Transverse colon (tissue), 4 donors: ENCODE data around the gene DLX1. TPM values are rescaled to one million over a fixed set of nuclear protein-coding genes. Genes with fewer than 3 reads are reported as not detected.

Experiments used
- DNase-seq: peaks from one replicate; pipeline ENCODE4 v3.0.0-alpha.2; 2019
- H3K27ac ChIP-seq, 4 donors: fragments of 200-600 bp; sonication (generic); 2 replicates each; pipeline ENCODE4 v1.5.1; 2016 to 2018; ENCODE audit warnings: inconsistent platforms in 4 of 4
- H3K27me3 ChIP-seq: fragments of 200-600 bp; sonication (generic); 2 replicates; pipeline ENCODE4 v1.5.1; 2017; ENCODE audit warnings: inconsistent platforms
- H3K36me3 ChIP-seq, 4 donors: fragments of 200-600 bp; sonication (generic); 2 replicates each; pipeline ENCODE4 v1.5.1; 2017 to 2019; ENCODE audit warnings: inconsistent platforms in 4 of 4
- H3K4me1 ChIP-seq, 4 donors: fragments of 200-600 bp; sonication (generic); 2 replicates each; pipeline ENCODE4 v1.5.1; 2017 to 2020; ENCODE audit warnings: inconsistent platforms in 4 of 4
- H3K4me3 ChIP-seq, 4 donors: fragments of 200-600 bp; sonication (generic); 1 replicate in 1 of 4; 2 replicates in 3 of 4; pipeline versions ENCODE4 v1.5.1 to v1.6.1; 2017 to 2019; ENCODE audit warnings: inconsistent platforms in 4 of 4
- H3K9me3 ChIP-seq, 2 donors: fragments of 200-600 bp; sonication (generic); 2 replicates each; pipeline ENCODE4 v1.5.1; 2017 to 2019; ENCODE audit warnings: inconsistent platforms in 2 of 2
- CTCF ChIP-seq, 5 experiments: fragments of 200-600 bp in 3 of 5; fragments of 450-650 bp in 2 of 5; sonication (generic) in 3 of 5; IDR thresholded peaks; 1 replicate in 2 of 5; 2 replicates in 3 of 5; pipeline ENCODE4 v1.5.1; 2016 to 2017; ENCODE audit warnings: antibody characterized with exemption in 5 of 5, inconsistent platforms in 3 of 5, mild to moderate bottlenecking in 2 of 5, moderate library complexity in 1 of 5
- EP300 ChIP-seq: sonication (generic); formaldehyde crosslinking; IDR thresholded peaks from one replicate; pipeline ENCODE4 v1.6.1; 2017; ENCODE audit warnings: antibody characterized with exemption, low read depth
- POLR2A ChIP-seq: fragments of 450-650 bp; IDR thresholded peaks from one replicate; pipeline ENCODE4 v1.6.1; 2016; ENCODE audit warnings: antibody characterized with exemption, mild to moderate bottlenecking, moderate library complexity
- POLR2AphosphoS5 ChIP-seq, 3 donors: sonication (generic); formaldehyde crosslinking; IDR thresholded peaks; one replicate each; pipeline ENCODE4 v1.6.1; 2016; ENCODE audit warnings: antibody characterized with exemption in 3 of 3
- WGBS, 2 donors: methylation state at CpG; one replicate each; pipeline ENCODE4 v1.1.5; 2018; ENCODE audit warnings: low coverage in 1 of 2; 5-methylcytosine and 5-hydroxymethylcytosine counted together
- in situ Hi-C, 4 donors: fragments of 200-750 bp; cut with MboI; loops; one replicate each; pipeline versions ENCODE4 v1.15.0 to v1.15.1; 2017; ENCODE audit warnings: low sequenced_read_pairs in 3 of 4, low pct_ligation_motif_present in 1 of 4, low pct_unique_long_range_greater_than_20kb in 1 of 4
- intact Hi-C: fragments of 100-400 bp; cut with DNase I; formaldehyde crosslinking; loops from one replicate; pipeline ENCODE4 v1.15.1; 2023; ENCODE audit warnings: low total_unique reads
- total RNA-seq, 4 donors: library from RNA; depleted of rRNA; stranded (reverse); fragments of >200 nt; gene quantifications; one replicate each; pipeline ENCODE4 v1.1.0, GENCODE V29; 2016

DLX1 gene
- not detected for total RNA-seq

- H3K4me3 ChIP-seq = peak within 1 kb of the TSS; percentile 13 to 59 (median 28)
- no peaks in the 10 kb centered on the region for H3K9me3 ChIP-seq
- 6 to 9% methylated on average over 5 to 34 of the region's 34 CpGs for WGBS, 2 donors
- H3K4me1 ChIP-seq = peaks cover 19 to 62% (median 43%) of the 10 kb centered on the region in 4 donors
- DNase-seq = no peak
- H3K27me3 ChIP-seq = peaks cover 100% of the 10 kb centered on the region
- H3K27ac ChIP-seq = no peak within 1 kb of the TSS
- intact Hi-C loops = no loop called here
- in situ Hi-C loops = no loop called here
- H3K36me3 ChIP-seq = no peaks in the 10 kb centered on the region
- TF ChIP-seq POLR2AphosphoS5 (IDR thresholded peaks at IDR 0.05) (peak in 1 of 3 donors; percentile 8), EP300 (no peak), POLR2A (no peak)
Measured at GRCh38 chr2:172085460-172086159, at the start of gene DLX1. TSS of gene DLX1 (plus strand) at chr2:172085507. CDS start at chr2:172085678, 171 bp downstream.

GRCh38 chr2:172038121-172038520 lies 47.2 kb upstream of the DLX1 start:
- Histone ChIP-seq H3K36me3 (no peaks in the 10 kb centered on the region), H3K27ac (no peak overlapping the region), H3K4me3 (no peak overlapping the region), H3K27me3 (no peaks in the 10 kb centered on the region), H3K9me3 (no peaks in the 10 kb centered on the region), H3K4me1 (no peaks in the 10 kb centered on the region)
- TF ChIP-seq CTCF (IDR thresholded peaks at IDR 0.05) (no peak), POLR2A (no peak), POLR2AphosphoS5 (IDR thresholded peaks at IDR 0.05) (no peak), EP300 (no peak)
- intact Hi-C loops (no loop called here), in situ Hi-C loops (no loop called here)
- 70 to 89% methylated on average over 3 of the region's 3 CpGs for WGBS, 2 donors
- no peak for DNase-seq

- no peaks in the 10 kb centered on the region for H3K4me1 ChIP-seq
- no peaks in the 10 kb centered on the region for H3K9me3 ChIP-seq
- H3K4me3 ChIP-seq = no peak overlapping the region
- intact Hi-C loops = no loop called here
- no peak for DNase-seq
- in situ Hi-C loops = no loop called here
- H3K36me3 ChIP-seq = no peaks in the 10 kb centered on the region
- no peaks in the 10 kb centered on the region for H3K27me3 ChIP-seq
- WGBS, 2 donors = 88 to 100% methylated on average over 1 to 2 of the region's 2 CpGs
- TF ChIP-seq CTCF (IDR thresholded peaks at IDR 0.05) (no peak), POLR2A (no peak), EP300 (no peak), POLR2AphosphoS5 (IDR thresholded peaks at IDR 0.05) (no peak)
- no peak overlapping the region for H3K27ac ChIP-seq
Measured at GRCh38 chr2:172038604-172039003, 46.7 kb upstream of the DLX1 start.

- Histone ChIP-seq H3K4me3 (no peak overlapping the region), H3K27me3 (no peaks in the 10 kb centered on the region), H3K4me1 (no peaks in the 10 kb centered on the region), H3K27ac (no peak overlapping the region), H3K36me3 (no peaks in the 10 kb centered on the region), H3K9me3 (no peaks in the 10 kb centered on the region)
- in situ Hi-C loops = no loop called here
- intact Hi-C loops = no loop called here
- TF ChIP-seq POLR2A (no peak), EP300 (no peak), POLR2AphosphoS5 (IDR thresholded peaks at IDR 0.05) (no peak), CTCF (IDR thresholded peaks at IDR 0.05) (no peak)
- WGBS, 2 donors = 53 to 78% methylated on average over 2 to 3 of the region's 3 CpGs
- no peak for DNase-seq
Measured at GRCh38 chr2:172039011-172039704, 46.1 kb upstream of the DLX1 start.
